ENCODE data around the gene DEXI. TPM values are rescaled to one million over a fixed set of nuclear protein-coding genes. Genes with fewer than 3 reads are reported as not detected.

The DEXI gene
- total and polyA plus RNA-seq, 2 of the 13 experiments (the other 11 are each of a cell fraction or from before 2014, with no cell fraction given) = 51.5 to 70.4 TPM

DNA sequence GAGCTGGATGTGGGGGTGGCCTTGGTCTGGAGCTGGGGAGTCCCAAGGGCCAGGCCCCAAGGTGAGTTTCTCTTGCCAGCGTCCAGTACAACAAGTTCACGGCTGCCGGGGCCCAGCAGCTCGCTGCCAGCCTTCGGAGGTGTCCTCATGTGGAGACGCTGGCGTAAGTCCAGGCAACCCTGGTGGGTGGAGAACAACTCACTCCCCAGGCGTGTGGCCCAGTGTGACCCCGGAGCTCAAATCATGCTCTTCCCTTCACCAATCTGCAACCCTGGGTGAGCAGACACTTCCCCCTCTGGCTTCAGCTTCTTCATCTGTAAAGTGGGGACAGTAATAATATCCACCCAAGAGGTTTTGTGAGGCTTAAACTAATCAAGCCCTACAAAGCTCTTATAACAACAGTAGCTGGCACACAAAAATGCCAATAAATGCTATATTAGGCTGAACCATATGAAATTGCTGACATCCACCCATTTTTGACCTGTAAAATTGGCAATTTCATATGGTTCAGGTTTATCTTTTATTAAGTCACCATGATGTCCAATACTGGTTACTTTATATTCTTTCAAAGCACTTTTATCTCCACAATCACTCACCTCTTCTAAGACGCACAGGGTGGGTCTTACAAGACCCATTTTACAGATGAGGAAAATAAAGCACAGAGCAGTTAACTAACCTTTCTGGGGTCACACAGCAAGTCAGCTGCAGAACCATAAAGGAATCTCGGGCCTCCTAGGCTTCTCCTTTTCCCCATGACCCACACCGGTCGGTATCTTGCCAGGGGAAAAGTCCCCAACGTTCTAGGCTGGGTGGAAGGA, 19.7 kb downstream of the DEXI start (continued):
- TF ChIP-seq HIC2 (CRISPR knock-in tag; IDR thresholded peaks at IDR 0.05; ENCODE audit: low read depth) (no peak; the same call in 1 of the 2 replicates), ZKSCAN1 (IDR thresholded peaks at IDR 0.05; ENCODE audit: low read length) (no peak), TARDBP (CRISPR knock-in tag; IDR thresholded peaks at IDR 0.05) (0 out of 2 replicates have a peak, but pooled peaks have one; percentile 29), ZMAT3 (CRISPR knock-in tag; conservative IDR thresholded peaks at IDR 0.05) (no peak), SP5 (CRISPR knock-in tag; IDR thresholded peaks at IDR 0.05; ENCODE audit: borderline replicate concordance, low read depth) (peak; percentile 79), ZNF616 (CRISPR knock-in tag; IDR thresholded peaks at IDR 0.05; ENCODE audit: low read depth) (no peak), SSRP1 (CRISPR knock-in tag; IDR thresholded peaks at IDR 0.05) (no peak), ZNF142 (CRISPR knock-in tag; IDR thresholded peaks at IDR 0.05) (no peak), ZNF292 (CRISPR knock-in tag; IDR thresholded peaks at IDR 0.05; ENCODE audit: borderline replicate concordance, low read depth) (0 out of 2 replicates have a peak, but pooled peaks have one; percentile 45), ZNF660 (CRISPR knock-in tag; IDR thresholded peaks at IDR 0.05; ENCODE audit: borderline replicate concordance, low read depth) (no peak), ZNF547 (CRISPR knock-in tag; IDR thresholded peaks at IDR 0.05) (no peak; the same call in 1 of the 2 replicates), RFX1 (IDR thresholded peaks at IDR 0.05) (no peak), KLF6 (CRISPR knock-in tag; IDR thresholded peaks at IDR 0.05) (no peak), SRF (IDR thresholded peaks at IDR 0.05; ENCODE audit: low read depth, low read length) (no peak), TGIF2 (CRISPR knock-in tag; IDR thresholded peaks at IDR 0.05) (0 out of 2 replicates have a peak, but pooled peaks have one; percentile 7)
- TF ChIP-seq, protein P1, sequence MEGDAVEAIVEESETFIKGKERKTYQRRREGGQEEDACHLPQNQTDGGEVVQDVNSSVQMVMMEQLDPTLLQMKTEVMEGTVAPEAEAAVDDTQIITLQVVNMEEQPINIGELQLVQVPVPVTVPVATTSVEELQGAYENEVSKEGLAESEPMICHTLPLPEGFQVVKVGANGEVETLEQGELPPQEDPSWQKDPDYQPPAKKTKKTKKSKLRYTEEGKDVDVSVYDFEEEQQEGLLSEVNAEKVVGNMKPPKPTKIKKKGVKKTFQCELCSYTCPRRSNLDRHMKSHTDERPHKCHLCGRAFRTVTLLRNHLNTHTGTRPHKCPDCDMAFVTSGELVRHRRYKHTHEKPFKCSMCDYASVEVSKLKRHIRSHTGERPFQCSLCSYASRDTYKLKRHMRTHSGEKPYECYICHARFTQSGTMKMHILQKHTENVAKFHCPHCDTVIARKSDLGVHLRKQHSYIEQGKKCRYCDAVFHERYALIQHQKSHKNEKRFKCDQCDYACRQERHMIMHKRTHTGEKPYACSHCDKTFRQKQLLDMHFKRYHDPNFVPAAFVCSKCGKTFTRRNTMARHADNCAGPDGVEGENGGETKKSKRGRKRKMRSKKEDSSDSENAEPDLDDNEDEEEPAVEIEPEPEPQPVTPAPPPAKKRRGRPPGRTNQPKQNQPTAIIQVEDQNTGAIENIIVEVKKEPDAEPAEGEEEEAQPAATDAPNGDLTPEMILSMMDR (CRISPR knock-in tag; IDR thresholded peaks at IDR 0.05) = no peak
- TF ChIP-seq, protein P2, sequence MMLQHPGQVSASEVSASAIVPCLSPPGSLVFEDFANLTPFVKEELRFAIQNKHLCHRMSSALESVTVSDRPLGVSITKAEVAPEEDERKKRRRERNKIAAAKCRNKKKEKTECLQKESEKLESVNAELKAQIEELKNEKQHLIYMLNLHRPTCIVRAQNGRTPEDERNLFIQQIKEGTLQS (CRISPR knock-in tag; IDR thresholded peaks at IDR 0.05) = no peak
- TF ChIP-seq, protein P3, sequence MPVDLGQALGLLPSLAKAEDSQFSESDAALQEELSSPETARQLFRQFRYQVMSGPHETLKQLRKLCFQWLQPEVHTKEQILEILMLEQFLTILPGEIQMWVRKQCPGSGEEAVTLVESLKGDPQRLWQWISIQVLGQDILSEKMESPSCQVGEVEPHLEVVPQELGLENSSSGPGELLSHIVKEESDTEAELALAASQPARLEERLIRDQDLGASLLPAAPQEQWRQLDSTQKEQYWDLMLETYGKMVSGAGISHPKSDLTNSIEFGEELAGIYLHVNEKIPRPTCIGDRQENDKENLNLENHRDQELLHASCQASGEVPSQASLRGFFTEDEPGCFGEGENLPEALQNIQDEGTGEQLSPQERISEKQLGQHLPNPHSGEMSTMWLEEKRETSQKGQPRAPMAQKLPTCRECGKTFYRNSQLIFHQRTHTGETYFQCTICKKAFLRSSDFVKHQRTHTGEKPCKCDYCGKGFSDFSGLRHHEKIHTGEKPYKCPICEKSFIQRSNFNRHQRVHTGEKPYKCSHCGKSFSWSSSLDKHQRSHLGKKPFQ (CRISPR knock-in tag; IDR thresholded peaks at IDR 0.05; ENCODE audit: insufficient replicate concordance) = no peak
